Measurements from ENCODE around the gene CXorf58.

CXorf58 gene

GRCh38 chrX:23938690-23939089 is 30.9 kb downstream of the CXorf58 start:
- DNase-seq (ENCODE audit: low read depth): no peak
- TF ChIP-seq CTCF (conservative IDR thresholded peaks at IDR 0.05; ENCODE audit: low read depth, low read length): no peak
- no peak overlapping the region for H3K4me3 ChIP-seq (ENCODE audit: low read length)

GRCh38 chrX:23939203-23939602 is 31.4 kb downstream of the CXorf58 start:
- no peak for TF ChIP-seq CTCF (conservative IDR thresholded peaks at IDR 0.05; ENCODE audit: low read depth, low read length)
- no peak overlapping the region for H3K4me3 ChIP-seq (ENCODE audit: low read length)
- DNase-seq (ENCODE audit: low read depth): no peak

- DNase-seq (ENCODE audit: low read depth): no peak
- no peak for TF ChIP-seq CTCF (conservative IDR thresholded peaks at IDR 0.05; ENCODE audit: low read depth, low read length)
- no peak overlapping the region for H3K4me3 ChIP-seq (ENCODE audit: low read length)
Observed at GRCh38 chrX:23944234-23944633, 36.4 kb downstream of the CXorf58 start.

GRCh38 chrX:23945206-23945605 is 37.4 kb downstream of the CXorf58 start:
- no peak for DNase-seq (ENCODE audit: low read depth)
- no peak overlapping the region for H3K4me3 ChIP-seq (ENCODE audit: low read length)
- TF ChIP-seq CTCF (conservative IDR thresholded peaks at IDR 0.05; ENCODE audit: low read depth, low read length): no peak

- no peak for DNase-seq (ENCODE audit: low read depth)
- no peak overlapping the region for H3K4me3 ChIP-seq (ENCODE audit: low read length)
- TF ChIP-seq CTCF (conservative IDR thresholded peaks at IDR 0.05; ENCODE audit: low read depth, low read length): no peak
Observed at GRCh38 chrX:23952391-23952790, 44.6 kb downstream of the CXorf58 start.

GRCh38 chrX:23952984-23953907 is 45.4 kb downstream of the CXorf58 start:
- no peak for DNase-seq (ENCODE audit: low read depth)

More at GRCh38 chrX:23952984-23953907, 45.4 kb downstream of the CXorf58 start:
- TF ChIP-seq CTCF (conservative IDR thresholded peaks at IDR 0.05; ENCODE audit: low read depth, low read length): no peak
- no peak overlapping the region for H3K4me3 ChIP-seq (ENCODE audit: low read length)

All from retinal pigment epithelial cell (primary cell).